Prostate gland (tissue), 2 donors: ENCODE data around the gene MAGEA9B.
"Not testable (repeated sequence)": the region's sequence is repeated elsewhere in the genome, so short reads cannot be mapped to it uniquely, and the experiment has no call there.

Experiments
- POLR2A ChIP-seq: fragments of 450-650 bp; IDR thresholded peaks from one replicate; pipeline ENCODE4 v1.6.1; 2016; ENCODE audit warnings: antibody characterized with exemption, mild to moderate bottlenecking
- POLR2AphosphoS5 ChIP-seq: sonication (generic); formaldehyde crosslinking; IDR thresholded peaks from one replicate; pipeline ENCODE4 v1.6.1; 2017; ENCODE audit warnings: antibody characterized with exemption
- TF ChIP-seq, protein P1 (sequence below), 4 experiments: fragments of 200-600 bp in 2 of 4; fragments of 450-650 bp in 2 of 4; sonication (generic) in 2 of 4; IDR thresholded peaks; 1 replicate in 3 of 4; 2 replicates in 1 of 4; pipeline ENCODE4 v1.5.1; 2016 to 2019; ENCODE audit warnings: antibody characterized with exemption in 4 of 4, mild to moderate bottlenecking in 2 of 4, moderate library complexity in 2 of 4

DNA sequence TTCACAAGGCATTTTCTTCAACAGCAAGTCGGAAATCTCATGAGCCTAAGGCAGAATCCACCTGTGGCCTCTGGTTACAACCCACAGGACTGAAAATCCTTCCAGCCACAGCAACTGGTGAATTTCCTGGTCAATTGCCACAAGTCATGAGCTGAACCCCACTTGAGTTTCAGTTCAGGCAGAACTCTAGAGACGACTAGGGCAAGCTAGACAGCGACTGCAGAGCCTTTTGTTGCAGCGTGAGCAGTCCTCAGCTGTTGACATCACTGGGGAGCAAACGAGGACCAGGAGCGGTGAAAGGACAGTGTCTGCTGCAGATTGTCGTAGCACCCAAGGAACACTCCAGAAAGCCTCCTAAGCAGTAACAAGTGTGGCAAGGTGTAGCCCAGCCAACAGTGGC lies 8.7 kb upstream of the MAGEA9B start:
- TF ChIP-seq, protein P1, sequence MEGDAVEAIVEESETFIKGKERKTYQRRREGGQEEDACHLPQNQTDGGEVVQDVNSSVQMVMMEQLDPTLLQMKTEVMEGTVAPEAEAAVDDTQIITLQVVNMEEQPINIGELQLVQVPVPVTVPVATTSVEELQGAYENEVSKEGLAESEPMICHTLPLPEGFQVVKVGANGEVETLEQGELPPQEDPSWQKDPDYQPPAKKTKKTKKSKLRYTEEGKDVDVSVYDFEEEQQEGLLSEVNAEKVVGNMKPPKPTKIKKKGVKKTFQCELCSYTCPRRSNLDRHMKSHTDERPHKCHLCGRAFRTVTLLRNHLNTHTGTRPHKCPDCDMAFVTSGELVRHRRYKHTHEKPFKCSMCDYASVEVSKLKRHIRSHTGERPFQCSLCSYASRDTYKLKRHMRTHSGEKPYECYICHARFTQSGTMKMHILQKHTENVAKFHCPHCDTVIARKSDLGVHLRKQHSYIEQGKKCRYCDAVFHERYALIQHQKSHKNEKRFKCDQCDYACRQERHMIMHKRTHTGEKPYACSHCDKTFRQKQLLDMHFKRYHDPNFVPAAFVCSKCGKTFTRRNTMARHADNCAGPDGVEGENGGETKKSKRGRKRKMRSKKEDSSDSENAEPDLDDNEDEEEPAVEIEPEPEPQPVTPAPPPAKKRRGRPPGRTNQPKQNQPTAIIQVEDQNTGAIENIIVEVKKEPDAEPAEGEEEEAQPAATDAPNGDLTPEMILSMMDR (IDR thresholded peaks at IDR 0.05): not testable (repeated sequence)
- TF ChIP-seq POLR2A, POLR2AphosphoS5: not testable (repeated sequence)
